H9 (cell line): ENCODE results near the gene MCF2L2. TPM values are rescaled to one million over a fixed set of nuclear protein-coding genes. Genes with fewer than 3 reads are reported as not detected.

Experiments
- DNase-seq: peaks from one replicate; pipeline ENCODE4 v3.0.0-alpha.2; 2017
- H2AFZ ChIP-seq: one replicate; pipeline ENCODE4 v1.6.1; 2013; ENCODE audit warnings: mild to moderate bottlenecking, low read length, control low read depth, moderate library complexity
- H2AK5ac ChIP-seq: 2 replicates; pipeline ENCODE4 v1.6.1; 2013; ENCODE audit warnings: low read length, control low read depth, mixed read lengths; ENCODE audit not compliant: insufficient read length
- H2BK120ac ChIP-seq: one replicate; pipeline ENCODE4 v1.6.1; 2013; ENCODE audit warnings: low read depth, mild to moderate bottlenecking, low read length, control low read depth, inconsistent platforms; ENCODE audit not compliant: poor library complexity, severe bottlenecking
- H2BK12ac ChIP-seq: 2 replicates; pipeline ENCODE4 v1.6.1; 2013; ENCODE audit warnings: low read length, control low read depth, mixed read lengths, low read depth; ENCODE audit not compliant: insufficient read length
- H2BK15ac ChIP-seq: 2 replicates; pipeline ENCODE4 v1.6.1; 2013; ENCODE audit warnings: low read depth, low read length, control low read depth
- H2BK20ac ChIP-seq: one replicate; pipeline ENCODE4 v1.6.1; 2013; ENCODE audit warnings: low read depth, mild to moderate bottlenecking, low read length, control low read depth, inconsistent platforms; ENCODE audit not compliant: poor library complexity, severe bottlenecking
- H2BK5ac ChIP-seq: 2 replicates; pipeline ENCODE4 v1.6.1; 2013; ENCODE audit warnings: low read length, control low read depth, mixed read lengths; ENCODE audit not compliant: insufficient read length
- H3K14ac ChIP-seq: 2 replicates; pipeline ENCODE4 v1.6.1; 2013; ENCODE audit warnings: low read length, control low read depth; ENCODE audit not compliant: insufficient read depth
- H3K18ac ChIP-seq: 2 replicates; pipeline ENCODE4 v1.6.1; 2013; ENCODE audit warnings: low read depth, mild to moderate bottlenecking, mixed read lengths, low read length, control low read depth; ENCODE audit not compliant: insufficient read length
- H3K23ac ChIP-seq: 2 replicates; pipeline ENCODE4 v1.6.1; 2013; ENCODE audit warnings: low read length, control low read depth, mixed read lengths, low read depth; ENCODE audit not compliant: insufficient read length
- H3K23me2 ChIP-seq: 2 replicates; pipeline ENCODE4 v1.6.1; 2013; ENCODE audit warnings: low read depth, mild to moderate bottlenecking, mixed read lengths, low read length, control low read depth; ENCODE audit not compliant: insufficient read length, poor library complexity, severe bottlenecking
- H3K27ac ChIP-seq: 2 replicates; pipeline ENCODE4 v1.5.1; 2013; ENCODE audit warnings: low read length, control low read depth, mixed read lengths, low read depth; ENCODE audit not compliant: insufficient read length
- H3K27me3 ChIP-seq: 2 replicates; pipeline ENCODE4 v1.6.1; 2013; ENCODE audit warnings: low read length, control low read depth, inconsistent platforms; ENCODE audit not compliant: insufficient read depth
- H3K4ac ChIP-seq: 2 replicates; pipeline ENCODE4 v1.6.1; 2013; ENCODE audit warnings: low read depth, mild to moderate bottlenecking, control low read depth, inconsistent platforms, low read length, moderate library complexity
- H3K4me1 ChIP-seq: 2 replicates; pipeline ENCODE4 v1.6.1; 2013; ENCODE audit warnings: low read length, control low read depth, inconsistent platforms; ENCODE audit not compliant: insufficient read depth
- H3K4me2 ChIP-seq: 2 replicates; pipeline ENCODE4 v1.6.1; 2013; ENCODE audit warnings: low read length, control low read depth, mixed read lengths; ENCODE audit not compliant: insufficient read length, insufficient read depth
- H3K56ac ChIP-seq: 2 replicates; pipeline ENCODE4 v1.6.1; 2013; ENCODE audit warnings: low read depth, mild to moderate bottlenecking, mixed read lengths, low read length, control low read depth; ENCODE audit not compliant: insufficient read length
- H3K79me1 ChIP-seq: 2 replicates; pipeline ENCODE4 v1.6.1; 2013; ENCODE audit warnings: low read depth, mild to moderate bottlenecking, moderate library complexity, low read length, control low read depth, inconsistent platforms; ENCODE audit not compliant: insufficient read depth, poor library complexity, severe bottlenecking
- H3K79me2 ChIP-seq: 2 replicates; pipeline ENCODE4 v1.6.1; 2013; ENCODE audit warnings: low read length, control low read depth, inconsistent platforms; ENCODE audit not compliant: insufficient read depth
- H3K9ac ChIP-seq: 2 replicates; pipeline ENCODE4 v1.6.1; 2013; ENCODE audit warnings: low read length, control low read depth, mixed read lengths; ENCODE audit not compliant: insufficient read length; ENCODE audit errors: extremely low read depth
- H3K9me3 ChIP-seq: one replicate; pipeline ENCODE4 v1.6.1; 2013; ENCODE audit warnings: low read depth, low read length, inconsistent platforms; ENCODE audit not compliant: control insufficient read depth
- H3T11ph ChIP-seq: one replicate; pipeline ENCODE4 v1.6.1; 2013; ENCODE audit warnings: mild to moderate bottlenecking, low read length, control low read depth, inconsistent platforms
- H4K20me1 ChIP-seq: one replicate; pipeline ENCODE4 v1.6.1; 2013; ENCODE audit not compliant: control insufficient read depth, insufficient read length, insufficient read depth
- H4K5ac ChIP-seq: 2 replicates; pipeline ENCODE4 v1.6.1; 2013; ENCODE audit warnings: low read depth, mild to moderate bottlenecking, mixed read lengths, low read length, control low read depth; ENCODE audit not compliant: insufficient read length
- H4K8ac ChIP-seq: replicated peaks from 2 replicates; pipeline ENCODE4 v1.6.1; 2013; ENCODE audit warnings: low read length, control low read depth, mixed read lengths, low read depth; ENCODE audit not compliant: insufficient read length
- H4K91ac ChIP-seq: 2 replicates; pipeline ENCODE4 v1.6.1; 2013; ENCODE audit warnings: low read depth, mild to moderate bottlenecking, moderate library complexity, mixed read lengths, low read length, control low read depth; ENCODE audit not compliant: insufficient read length
- H3K27ac Mint-ChIP-seq, 3 experiments: 2 replicates in 2 of 3; 3 replicates in 1 of 3; pipeline ENCODE4 v1.8.0; 2020 to 2021; ENCODE audit warnings: mixed read lengths in 3 of 3, mild to moderate bottlenecking in 1 of 3, moderate library complexity in 1 of 3
- H3K27me3 Mint-ChIP-seq: 2 replicates; pipeline ENCODE4 v1.8.0; 2021; ENCODE audit warnings: low read depth, mild to moderate bottlenecking, moderate library complexity, mixed read lengths
- H3K36me3 Mint-ChIP-seq, 3 experiments: 2 replicates in 2 of 3; 3 replicates in 1 of 3; pipeline ENCODE4 v1.8.0; 2020 to 2021; ENCODE audit warnings: low read depth in 3 of 3, mixed read lengths in 3 of 3; ENCODE audit not compliant: insufficient read depth in 1 of 3
- H3K4me1 Mint-ChIP-seq, 2 experiments: 2 replicates each; pipeline ENCODE4 v1.8.0; 2020; ENCODE audit warnings: mixed read lengths in 2 of 2
- H3K4me3 Mint-ChIP-seq, 2 experiments: 2 replicates in 1 of 2; 3 replicates in 1 of 2; pipeline ENCODE4 v1.8.0; 2020 to 2021; ENCODE audit warnings: mild to moderate bottlenecking in 2 of 2, mixed read lengths in 2 of 2, moderate library complexity in 1 of 2
- H3K9me3 Mint-ChIP-seq, 2 experiments: 2 replicates in 1 of 2; 3 replicates in 1 of 2; pipeline ENCODE4 v1.8.0; 2020; ENCODE audit warnings: mild to moderate bottlenecking in 2 of 2, mixed read lengths in 2 of 2, moderate library complexity in 1 of 2
- WGBS: extraction: QIAGEN DNeasy Blood & Tissue Kit; methylation state at CpG from one replicate; pipeline ENCODE4 v1.1.7; 2013; ENCODE audit warnings: missing lambda C conversion rate, low lambda C conversion rate, mixed read lengths; ENCODE audit not compliant: insufficient read length; ENCODE audit errors: extremely low coverage; 5-methylcytosine and 5-hydroxymethylcytosine counted together
- total RNA-seq: library from RNA; stranded (reverse); gene quantifications from 2 replicates; pipeline ENCODE4 v1.2.1, GENCODE V29; 2021
- TF ChIP-seq, protein P1 (sequence below): fragments of 200-600 bp; sonication (generic); conservative IDR thresholded peaks from 3 replicates; pipeline ENCODE4 v1.8.0; 2021; ENCODE audit warnings: antibody characterized with exemption, mild to moderate bottlenecking

Gene MCF2L2
- total RNA-seq, 1 experiment from 2014 or later, result 6.4 TPM

DNA sequence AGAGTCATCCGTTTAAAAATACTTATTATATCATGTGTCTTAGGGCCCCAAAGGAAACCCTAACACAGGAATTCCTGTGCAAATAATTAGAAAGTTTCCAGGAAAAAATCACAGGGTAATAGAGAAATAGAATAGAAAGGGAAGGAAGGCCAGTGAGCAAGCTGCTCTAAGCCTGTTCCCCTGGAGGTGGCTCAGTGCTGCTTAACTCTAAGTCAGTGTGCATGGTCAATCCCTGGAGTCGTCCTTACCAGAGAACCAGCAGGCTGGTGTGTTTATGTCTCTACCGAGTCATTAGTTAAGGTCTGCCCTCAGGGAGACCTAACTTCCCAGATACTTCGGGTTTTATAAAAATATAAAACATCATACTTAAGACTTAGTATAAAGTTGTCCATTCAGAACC is 21.0 kb upstream of the MCF2L2 start:
- Histone ChIP-seq H3K9ac (no peak overlapping the region), H2BK120ac (no peak overlapping the region), H3K23ac (no peak overlapping the region), H3K56ac (no peak overlapping the region), H3K23me2 (peaks cover 3% of the 10 kb centered on the region), H2AFZ (no peak overlapping the region), H3K27ac (no peak overlapping the region), H3T11ph (no peak overlapping the region), H4K5ac (no peak overlapping the region), H3K79me2 (peaks cover 2% of the 10 kb centered on the region; the same call in 1 of the 2 replicates), H2AK5ac (no peak overlapping the region), H3K27me3 (no peaks in the 10 kb centered on the region), H2BK12ac (no peak overlapping the region), H2BK15ac (no peak overlapping the region), H4K91ac (no peak overlapping the region), H4K20me1 (no peaks in the 10 kb centered on the region), H3K4me2 (no peak overlapping the region), H3K79me1 (no peaks in the 10 kb centered on the region), H4K8ac (no peak overlapping the region), H3K4me1 (no peaks in the 10 kb centered on the region), H2BK5ac (no peak overlapping the region), H3K9me3 (no peaks in the 10 kb centered on the region), H2BK20ac (no peak overlapping the region), H3K4ac (no peak overlapping the region), H3K18ac (no peak overlapping the region), H3K14ac (no peak overlapping the region)
- TF ChIP-seq, protein P1, sequence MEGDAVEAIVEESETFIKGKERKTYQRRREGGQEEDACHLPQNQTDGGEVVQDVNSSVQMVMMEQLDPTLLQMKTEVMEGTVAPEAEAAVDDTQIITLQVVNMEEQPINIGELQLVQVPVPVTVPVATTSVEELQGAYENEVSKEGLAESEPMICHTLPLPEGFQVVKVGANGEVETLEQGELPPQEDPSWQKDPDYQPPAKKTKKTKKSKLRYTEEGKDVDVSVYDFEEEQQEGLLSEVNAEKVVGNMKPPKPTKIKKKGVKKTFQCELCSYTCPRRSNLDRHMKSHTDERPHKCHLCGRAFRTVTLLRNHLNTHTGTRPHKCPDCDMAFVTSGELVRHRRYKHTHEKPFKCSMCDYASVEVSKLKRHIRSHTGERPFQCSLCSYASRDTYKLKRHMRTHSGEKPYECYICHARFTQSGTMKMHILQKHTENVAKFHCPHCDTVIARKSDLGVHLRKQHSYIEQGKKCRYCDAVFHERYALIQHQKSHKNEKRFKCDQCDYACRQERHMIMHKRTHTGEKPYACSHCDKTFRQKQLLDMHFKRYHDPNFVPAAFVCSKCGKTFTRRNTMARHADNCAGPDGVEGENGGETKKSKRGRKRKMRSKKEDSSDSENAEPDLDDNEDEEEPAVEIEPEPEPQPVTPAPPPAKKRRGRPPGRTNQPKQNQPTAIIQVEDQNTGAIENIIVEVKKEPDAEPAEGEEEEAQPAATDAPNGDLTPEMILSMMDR, result no peak; the same call in 2 of the 3 replicates
- peaks cover 14 to 20% of the 10 kb centered on the region in 2 experiments for H3K4me1 Mint-ChIP-seq
- WGBS, result no CpG with 5 or more reads among the region's 4 CpGs
- no peak for DNase-seq
- H3K9me3 Mint-ChIP-seq, result peaks cover 3% of the 10 kb centered on the region in 2 experiments; a peak in 3 of 5 replicates
- H3K27me3 Mint-ChIP-seq, result no peaks in the 10 kb centered on the region
- H3K4me3 Mint-ChIP-seq, result no peak overlapping the region
- H3K27ac Mint-ChIP-seq, result no peak overlapping the region
- H3K36me3 Mint-ChIP-seq, result peaks cover 2 to 24% (median 22%) of the 10 kb centered on the region in 3 experiments; a peak in 5 of 7 replicates
